RWPE2 (cell line): ENCODE data around the gene MXRA5.

ENCODE experiments used
- ATAC-seq: fragments of 200-7000 bp; cut with Tn5 transposase; 3 replicates; pipeline ENCODE4 v1.9.1; 2021; ENCODE audit warnings: low read depth
- DNase-seq: peaks from one replicate; pipeline ENCODE4 v3.0.0-alpha.2; 2020; ENCODE audit warnings: low spot score
- H3K27ac ChIP-seq: fragments of 450-650 bp; 2 replicates; pipeline ENCODE4 v1.5.1; 2017; ENCODE audit warnings: mild to moderate bottlenecking; ENCODE audit not compliant: poor library complexity, severe bottlenecking
- H3K27me3 ChIP-seq: fragments of 250-450 bp; sonication (Bioruptor Pico); 2 replicates; pipeline ENCODE4 v1.5.1; 2021; ENCODE audit warnings: mild to moderate bottlenecking, moderate library complexity; ENCODE audit not compliant: insufficient read depth, poor library complexity, severe bottlenecking
- H3K36me3 ChIP-seq: fragments of 250-450 bp; sonication (Bioruptor Pico); 2 replicates; pipeline ENCODE4 v1.5.1; 2020; ENCODE audit warnings: low read depth, mild to moderate bottlenecking, moderate library complexity
- H3K4me1 ChIP-seq: fragments of 250-450 bp; sonication (Bioruptor Pico); 2 replicates; pipeline ENCODE4 v1.5.1; 2021; ENCODE audit warnings: mild to moderate bottlenecking, moderate library complexity; ENCODE audit not compliant: insufficient read depth, poor library complexity, severe bottlenecking
- H3K4me3 ChIP-seq: fragments of 250-450 bp; sonication (Bioruptor Pico); 2 replicates; pipeline ENCODE4 v1.5.1; 2021; ENCODE audit warnings: mild to moderate bottlenecking, moderate library complexity; ENCODE audit not compliant: severe bottlenecking
- H3K9me3 ChIP-seq: fragments of 250-450 bp; sonication (Bioruptor Pico); 2 replicates; pipeline ENCODE4 v1.5.1; 2021; ENCODE audit warnings: mild to moderate bottlenecking, moderate library complexity; ENCODE audit not compliant: severe bottlenecking
- CTCF ChIP-seq: fragments of 450-650 bp; IDR thresholded peaks from one replicate; pipeline ENCODE4 v1.5.1; 2017; ENCODE audit warnings: mild to moderate bottlenecking, moderate library complexity; ENCODE audit not compliant: poor library complexity, severe bottlenecking

Gene MXRA5

GRCh38 chrX:3346501-3347259 lies at the start of gene MXRA5:
TSS of gene MXRA5 (minus strand) at chrX:3346652. CDS start at chrX:3343833, 2,819 bp downstream.
- Histone ChIP-seq H3K27ac (no peak within 1 kb of the TSS), H3K4me1 (no peaks in the 10 kb centered on the region), H3K36me3 (no peaks in the 10 kb centered on the region), H3K9me3 (no peaks in the 10 kb centered on the region), H3K27me3 (no peaks in the 10 kb centered on the region), H3K4me3 (peak within 1 kb of the TSS; percentile 30)
- ATAC-seq, result peak; percentile 78
- DNase-seq, result no peak
- TF ChIP-seq CTCF, result no peak

- H3K27ac ChIP-seq, result no peak overlapping the region
- ATAC-seq (no peak; the same call in 2 of the 3 replicates), DNase-seq (no peak)
- no peaks in the 10 kb centered on the region for H3K9me3 ChIP-seq
- H3K36me3 ChIP-seq, result no peaks in the 10 kb centered on the region
- TF ChIP-seq CTCF, result no peak
- H3K27me3 ChIP-seq, result no peaks in the 10 kb centered on the region
- no peaks in the 10 kb centered on the region for H3K4me1 ChIP-seq
- no peak overlapping the region for H3K4me3 ChIP-seq
Observed at GRCh38 chrX:3393581-3394111, 47.2 kb upstream of the MXRA5 start.

GRCh38 chrX:3393178-3393577 lies 46.7 kb upstream of the MXRA5 start:
- no peak for TF ChIP-seq CTCF
- Histone ChIP-seq H3K27me3 (no peaks in the 10 kb centered on the region), H3K9me3 (no peaks in the 10 kb centered on the region), H3K27ac (no peak overlapping the region), H3K4me1 (no peaks in the 10 kb centered on the region), H3K36me3 (no peaks in the 10 kb centered on the region), H3K4me3 (no peak overlapping the region)
- DNase-seq (no peak), ATAC-seq (no peak)

- no peaks in the 10 kb centered on the region for H3K9me3 ChIP-seq
- DNase-seq, result no peak
- no peak for TF ChIP-seq CTCF
- no peak for ATAC-seq
- H3K27ac ChIP-seq, result no peak overlapping the region
- H3K36me3 ChIP-seq, result no peaks in the 10 kb centered on the region
- H3K4me1 ChIP-seq, result no peaks in the 10 kb centered on the region
- no peaks in the 10 kb centered on the region for H3K27me3 ChIP-seq
- H3K4me3 ChIP-seq, result no peak overlapping the region
Observed at GRCh38 chrX:3388457-3388856, 42.0 kb upstream of the MXRA5 start.

GRCh38 chrX:3384327-3384726 lies 37.9 kb upstream of the MXRA5 start:
- TF ChIP-seq CTCF, result no peak
- DNase-seq, result no peak

More at GRCh38 chrX:3384327-3384726, 37.9 kb upstream of the MXRA5 start:
- Histone ChIP-seq H3K27ac (no peak overlapping the region), H3K36me3 (no peaks in the 10 kb centered on the region), H3K4me3 (no peak overlapping the region), H3K27me3 (no peaks in the 10 kb centered on the region), H3K9me3 (no peaks in the 10 kb centered on the region), H3K4me1 (no peaks in the 10 kb centered on the region)
- ATAC-seq, result peak; percentile 72
